ENCODE data around the gene SH3PXD2A.

Gene SH3PXD2A, protein sequence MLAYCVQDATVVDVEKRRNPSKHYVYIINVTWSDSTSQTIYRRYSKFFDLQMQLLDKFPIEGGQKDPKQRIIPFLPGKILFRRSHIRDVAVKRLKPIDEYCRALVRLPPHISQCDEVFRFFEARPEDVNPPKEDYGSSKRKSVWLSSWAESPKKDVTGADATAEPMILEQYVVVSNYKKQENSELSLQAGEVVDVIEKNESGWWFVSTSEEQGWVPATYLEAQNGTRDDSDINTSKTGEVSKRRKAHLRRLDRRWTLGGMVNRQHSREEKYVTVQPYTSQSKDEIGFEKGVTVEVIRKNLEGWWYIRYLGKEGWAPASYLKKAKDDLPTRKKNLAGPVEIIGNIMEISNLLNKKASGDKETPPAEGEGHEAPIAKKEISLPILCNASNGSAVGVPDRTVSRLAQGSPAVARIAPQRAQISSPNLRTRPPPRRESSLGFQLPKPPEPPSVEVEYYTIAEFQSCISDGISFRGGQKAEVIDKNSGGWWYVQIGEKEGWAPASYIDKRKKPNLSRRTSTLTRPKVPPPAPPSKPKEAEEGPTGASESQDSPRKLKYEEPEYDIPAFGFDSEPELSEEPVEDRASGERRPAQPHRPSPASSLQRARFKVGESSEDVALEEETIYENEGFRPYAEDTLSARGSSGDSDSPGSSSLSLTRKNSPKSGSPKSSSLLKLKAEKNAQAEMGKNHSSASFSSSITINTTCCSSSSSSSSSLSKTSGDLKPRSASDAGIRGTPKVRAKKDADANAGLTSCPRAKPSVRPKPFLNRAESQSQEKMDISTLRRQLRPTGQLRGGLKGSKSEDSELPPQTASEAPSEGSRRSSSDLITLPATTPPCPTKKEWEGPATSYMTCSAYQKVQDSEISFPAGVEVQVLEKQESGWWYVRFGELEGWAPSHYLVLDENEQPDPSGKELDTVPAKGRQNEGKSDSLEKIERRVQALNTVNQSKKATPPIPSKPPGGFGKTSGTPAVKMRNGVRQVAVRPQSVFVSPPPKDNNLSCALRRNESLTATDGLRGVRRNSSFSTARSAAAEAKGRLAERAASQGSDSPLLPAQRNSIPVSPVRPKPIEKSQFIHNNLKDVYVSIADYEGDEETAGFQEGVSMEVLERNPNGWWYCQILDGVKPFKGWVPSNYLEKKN

DNA sequence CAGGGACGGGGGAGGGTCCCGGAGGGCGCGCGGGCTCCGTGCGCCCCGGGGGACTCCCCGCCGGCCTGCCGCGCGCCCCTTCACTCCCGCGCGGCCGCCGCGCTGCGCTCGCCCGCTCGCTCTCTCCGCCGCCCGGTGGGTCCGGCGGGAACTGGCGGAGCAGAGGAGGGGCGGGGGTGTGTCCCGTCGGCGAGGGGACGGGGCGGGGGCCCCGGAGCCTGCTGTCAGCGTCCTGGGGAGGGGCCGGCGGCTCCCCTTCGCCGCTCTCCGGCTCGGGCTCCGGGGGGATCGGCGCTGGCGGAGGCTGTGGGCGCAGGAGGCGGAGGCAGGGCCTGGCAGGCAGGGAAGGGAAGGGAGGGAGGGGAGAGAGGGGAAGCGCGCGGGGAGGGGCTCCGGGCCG lies at the start of gene SH3PXD2A:
SH3PXD2A (minus strand) TSS at position 153 of the 400 bp plus-strand sequence. CDS start 310 bp downstream, outside the sequence.
- peak in 1 of 2 experiments; percentile 13 for DNase-seq

DNA sequence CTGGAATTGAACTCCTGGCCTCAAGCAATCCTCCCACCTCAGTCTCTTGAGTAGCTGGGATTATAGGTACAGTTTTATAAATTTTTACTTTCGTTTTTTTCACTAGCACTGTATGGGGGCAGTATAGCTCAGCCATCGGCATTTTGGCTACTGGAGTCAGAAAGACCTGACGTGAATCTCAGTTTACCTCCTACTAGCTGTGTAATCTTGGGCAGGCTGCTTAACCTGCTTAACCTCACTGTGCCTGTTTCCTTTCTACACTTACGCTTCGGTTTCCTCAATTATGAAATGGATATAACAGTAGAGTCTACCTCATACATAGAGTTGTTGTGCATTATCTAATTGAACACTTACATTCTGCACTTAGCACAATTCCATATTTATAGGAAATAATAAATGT lies 45.9 kb upstream of the SH3PXD2A start:
- DNase-seq: no peak

DNA sequence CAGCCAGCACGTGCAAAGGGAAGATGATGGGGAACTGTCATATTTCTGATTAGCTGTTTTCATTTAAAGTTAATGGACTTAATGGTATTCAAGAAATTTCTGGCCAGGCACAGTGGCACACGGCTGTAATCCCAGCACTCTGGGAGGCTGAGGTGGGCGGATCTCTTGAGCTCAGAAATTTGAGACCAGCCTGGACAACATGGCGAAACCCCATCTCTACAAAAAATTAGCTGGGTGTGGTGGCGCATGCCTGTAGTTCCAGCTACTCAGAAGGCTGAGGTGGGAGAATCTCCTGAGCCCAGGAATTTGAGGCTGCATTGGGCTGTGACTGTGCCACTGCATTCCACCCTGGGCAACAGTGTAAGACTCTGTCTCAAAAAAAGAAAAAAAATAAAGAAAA lies 43.9 kb upstream of the SH3PXD2A start:
- no peak for DNase-seq

DNA sequence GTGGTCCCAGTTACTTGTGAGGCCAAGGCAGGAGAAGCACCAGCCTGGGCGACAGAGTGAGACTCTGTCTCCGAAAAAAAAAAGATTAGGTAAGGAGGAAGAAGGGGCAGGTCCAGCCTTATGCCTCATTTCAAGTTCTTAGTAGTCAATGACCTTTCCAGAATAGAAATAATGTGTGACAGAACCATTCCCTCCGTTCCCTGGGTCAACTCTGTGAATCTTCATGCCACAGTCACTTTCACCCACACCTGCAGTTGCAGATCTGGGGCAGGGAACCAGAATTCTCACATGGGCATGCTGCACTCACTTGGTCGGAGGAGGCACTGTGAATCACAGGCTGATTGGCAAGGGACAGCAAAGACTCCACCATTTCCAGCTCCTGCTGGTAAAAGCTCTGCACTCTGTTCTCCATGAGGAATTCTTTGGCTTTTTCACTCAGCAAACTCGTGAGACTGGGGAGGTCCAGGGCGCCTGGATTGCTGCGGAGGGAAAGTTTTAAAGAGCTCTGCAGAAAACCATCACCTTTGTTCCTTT lies 41.9 kb upstream of the SH3PXD2A start:
- DNase-seq: no peak

DNA sequence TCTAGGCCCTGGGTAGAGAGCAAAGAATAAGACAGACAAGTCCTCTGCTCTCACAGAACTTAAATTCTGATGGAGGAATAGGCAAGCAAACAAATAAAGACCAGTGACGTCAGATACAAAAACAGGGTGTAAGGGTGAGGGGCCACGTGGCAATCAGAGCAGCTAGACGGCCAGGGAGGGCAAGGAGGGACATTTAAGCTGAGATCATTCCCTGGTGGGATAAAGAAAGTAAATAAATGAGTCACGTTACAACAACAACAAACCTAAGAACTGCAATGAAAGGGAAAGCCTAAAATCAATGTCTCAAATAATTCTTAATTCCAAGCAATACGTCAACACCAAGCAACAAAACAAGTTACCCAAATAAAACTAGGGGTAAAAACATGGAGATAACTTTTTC lies 40.8 kb upstream of the SH3PXD2A start:
- no peak for DNase-seq

DNA sequence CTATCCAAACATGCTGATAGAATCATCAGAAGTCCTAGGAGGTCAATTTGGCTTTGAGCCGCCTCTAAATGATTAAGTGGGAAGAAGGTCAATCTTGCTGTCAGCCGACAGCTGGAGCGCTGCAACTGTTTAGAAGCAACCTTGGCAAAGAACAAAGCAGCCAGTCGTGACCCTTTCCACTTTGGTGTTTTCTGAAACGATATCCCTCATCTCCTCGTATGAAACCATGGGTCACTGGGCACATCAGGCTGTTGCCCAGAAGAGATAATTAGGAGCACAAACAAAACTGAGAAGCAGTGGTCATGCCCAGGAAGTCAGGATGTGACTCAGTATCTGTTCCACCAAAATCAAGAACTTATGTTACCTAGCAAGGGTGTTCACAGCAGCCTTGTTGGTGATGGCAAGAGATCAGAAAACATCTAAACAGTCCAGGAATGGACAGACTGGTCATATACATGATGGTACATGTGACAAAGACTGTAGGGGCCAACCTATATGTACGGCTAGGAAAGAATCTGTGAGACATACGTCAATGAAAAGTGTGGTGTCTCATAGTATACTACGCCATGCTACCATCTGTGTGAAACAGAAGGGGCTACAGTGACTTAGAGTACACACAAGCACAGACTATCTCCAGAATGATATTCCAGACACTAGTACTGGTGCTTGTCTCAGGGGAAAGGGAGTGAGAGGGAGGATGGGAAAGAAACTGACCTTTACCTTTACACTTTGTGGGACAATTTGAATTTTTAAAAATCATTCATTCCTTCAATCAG lies 40.2 kb upstream of the SH3PXD2A start:
- no peak for DNase-seq

DNA sequence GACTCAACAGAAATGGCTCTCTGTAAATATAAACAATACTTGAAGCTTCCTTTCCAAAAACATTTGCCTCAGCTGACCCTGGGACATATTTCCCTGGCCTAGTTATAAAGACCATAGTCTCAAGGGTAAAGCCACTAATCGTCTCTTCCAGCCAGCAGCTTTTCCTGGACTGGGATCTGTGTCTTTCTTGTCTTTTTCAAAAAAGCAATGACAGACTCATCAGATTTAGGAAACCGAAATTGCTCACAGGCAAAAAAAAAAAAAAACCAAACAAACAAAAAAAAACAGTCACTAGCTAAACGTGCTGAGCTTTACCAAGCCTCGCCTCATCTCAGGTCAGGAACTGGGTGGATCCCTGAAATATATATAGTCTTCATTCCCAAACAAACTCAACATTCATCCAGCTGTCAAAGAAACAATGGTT lies 39.1 kb upstream of the SH3PXD2A start:
- no peak for DNase-seq

DNA sequence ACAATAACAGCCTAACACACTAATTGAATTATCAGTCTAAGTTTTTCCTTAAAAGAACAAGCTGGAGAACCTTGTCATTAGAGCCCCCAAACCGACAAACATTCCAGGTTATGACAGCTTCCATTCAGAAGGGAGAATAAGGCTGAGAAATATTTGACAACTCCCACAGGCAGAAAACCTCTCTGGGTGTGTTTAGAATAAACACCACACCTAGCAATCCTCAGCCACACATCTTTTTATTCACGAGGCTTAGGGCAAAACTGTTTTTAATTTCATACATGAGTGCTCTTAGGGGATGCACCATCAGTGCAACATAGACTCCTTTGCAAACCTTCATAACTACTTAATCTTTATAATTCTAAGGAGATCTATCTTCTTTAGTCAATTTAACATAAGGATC lies 38.4 kb upstream of the SH3PXD2A start:
- DNase-seq: no peak

DNA sequence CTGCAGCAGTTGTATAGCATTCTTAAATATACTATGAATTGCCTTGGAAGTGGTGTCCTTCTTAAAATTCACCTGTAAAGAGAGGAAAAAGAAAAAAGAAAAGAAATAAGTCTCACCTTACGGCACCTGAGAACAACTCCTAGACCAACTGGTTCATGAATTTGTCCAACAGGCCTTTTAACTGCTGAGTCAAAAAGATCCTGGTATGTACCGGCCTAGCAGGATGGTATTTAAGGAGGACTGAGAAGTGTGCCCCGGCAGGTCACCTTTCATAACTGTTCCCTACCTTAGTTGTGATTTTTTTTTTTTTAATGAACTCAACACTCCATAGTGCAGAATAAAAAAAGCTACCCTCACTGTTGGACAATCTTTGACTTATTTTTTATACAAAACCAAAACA lies 36.8 kb upstream of the SH3PXD2A start:
- no peak for DNase-seq

DNA sequence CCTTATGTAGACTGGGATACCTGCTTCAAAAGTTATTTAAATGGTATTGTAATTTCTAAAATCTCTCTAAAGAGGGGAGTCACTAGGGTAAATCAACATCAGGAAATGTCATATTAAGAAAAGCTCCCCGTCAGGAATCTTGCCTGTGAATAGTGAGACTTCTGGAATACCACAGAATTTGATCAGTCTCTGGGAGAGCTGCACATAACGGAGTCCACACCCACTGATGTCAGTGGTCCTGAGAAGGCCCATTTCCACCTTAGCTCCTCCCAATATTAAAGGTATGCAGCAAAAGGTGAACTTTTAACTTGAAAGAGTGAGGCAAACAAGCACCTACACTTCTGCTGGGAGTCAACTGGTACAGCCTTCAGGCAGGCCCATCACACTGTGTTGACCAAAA lies 35.3 kb upstream of the SH3PXD2A start:
- no peak for DNase-seq

DNA sequence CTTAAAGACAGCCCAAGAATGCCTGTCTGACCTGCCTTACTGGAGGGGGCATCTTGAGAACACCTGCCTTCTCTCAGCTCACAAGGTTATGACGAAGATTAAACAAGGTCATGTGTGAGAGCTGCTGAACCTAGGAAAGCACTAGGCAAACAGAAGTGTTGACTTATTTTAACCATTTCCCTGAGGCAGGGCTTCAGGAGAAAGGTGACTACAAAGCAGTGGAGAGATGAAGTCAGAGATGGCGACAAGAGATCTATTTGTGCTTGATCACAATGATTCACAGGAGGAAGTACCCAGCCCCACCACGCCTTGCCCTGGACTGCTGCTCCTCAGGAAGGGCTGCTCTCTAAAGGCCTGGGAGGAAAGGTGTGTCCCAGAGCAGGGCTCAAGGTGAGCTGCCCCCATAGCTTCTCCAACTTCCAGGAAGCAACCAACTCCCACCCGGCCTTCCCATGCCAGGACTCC lies 34.9 kb upstream of the SH3PXD2A start:
- no peak for DNase-seq

DNA sequence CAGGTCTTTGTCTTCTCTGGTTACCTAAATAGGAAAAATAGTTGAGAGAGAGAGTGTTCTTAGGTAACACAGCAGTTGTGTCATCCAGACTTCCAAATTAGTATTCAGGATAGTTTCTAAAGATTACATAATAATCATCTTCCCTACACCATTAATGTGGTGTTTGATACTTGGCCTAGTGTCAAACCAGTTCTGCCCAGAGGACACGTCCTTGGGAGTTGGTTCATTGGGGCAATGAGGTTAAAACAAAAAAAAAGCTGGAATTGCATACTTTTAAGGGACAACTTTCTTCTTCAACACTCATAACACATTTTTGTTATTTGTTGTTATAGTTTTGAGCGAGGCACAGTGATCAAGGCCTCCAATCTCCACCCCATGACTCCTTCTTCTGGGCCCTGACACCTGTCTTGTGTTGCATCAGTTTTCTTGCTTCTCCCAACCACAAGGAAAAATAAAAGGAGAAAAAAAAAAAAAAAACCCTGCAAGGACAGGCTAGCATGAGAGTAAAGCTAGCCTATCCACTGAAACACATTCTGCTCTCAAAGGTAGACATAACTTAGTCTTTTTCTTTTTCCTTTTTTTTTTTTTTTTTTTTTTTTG lies 33.8 kb upstream of the SH3PXD2A start:
- no peak for DNase-seq

DNA sequence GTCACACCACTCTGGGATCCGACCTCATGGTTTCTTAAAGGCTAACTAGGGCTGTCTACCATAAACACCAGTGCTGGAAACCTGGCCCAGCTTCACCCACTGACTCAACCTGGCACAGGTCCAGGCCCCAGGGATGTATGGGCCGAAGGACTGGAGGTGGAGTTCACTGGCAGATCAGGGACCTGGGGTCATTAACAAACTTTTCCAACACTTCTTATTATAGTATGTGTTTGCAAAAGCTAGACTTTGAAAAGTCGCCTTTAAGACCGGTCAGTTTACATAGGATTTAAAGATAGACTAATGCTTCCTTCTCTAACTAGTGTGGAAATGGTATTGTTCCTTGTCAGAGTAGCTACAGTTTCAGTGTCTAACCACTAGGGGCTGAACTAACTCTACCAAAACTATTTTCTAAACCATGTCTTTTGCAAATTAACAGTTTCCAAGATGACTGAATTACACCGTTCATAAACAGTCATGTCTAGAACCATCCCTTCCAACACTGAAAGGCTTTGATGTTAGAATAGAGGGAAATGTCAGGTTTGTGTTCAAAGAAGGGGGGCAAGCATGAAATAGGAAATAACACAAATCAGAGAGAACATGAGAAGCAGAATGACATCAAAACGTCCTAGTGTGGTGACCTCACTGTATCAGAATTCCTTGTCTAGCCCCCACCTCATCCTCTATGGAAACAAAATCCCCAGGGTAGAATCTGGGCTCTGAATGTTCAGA lies 32.9 kb upstream of the SH3PXD2A start:
- no peak for DNase-seq

DNA sequence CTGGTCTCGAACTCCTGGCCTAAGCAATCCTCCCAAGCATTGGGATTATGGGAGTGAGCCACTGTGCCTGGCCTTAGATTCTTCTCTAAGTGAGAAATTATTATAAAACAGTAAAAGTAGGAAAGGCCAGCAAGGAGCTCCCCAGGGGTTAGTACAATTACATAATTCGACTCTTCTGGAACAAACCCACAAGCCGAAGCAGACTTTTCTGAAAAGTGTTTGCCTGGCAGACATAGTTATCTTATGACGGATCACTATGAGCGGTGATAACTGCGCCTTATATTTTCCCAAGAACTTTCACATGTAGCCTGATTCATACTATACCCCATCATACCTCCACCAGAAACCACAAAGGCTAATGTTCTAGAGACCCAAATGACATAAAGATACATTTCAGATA lies 30.2 kb upstream of the SH3PXD2A start:
- no peak for DNase-seq

DNA sequence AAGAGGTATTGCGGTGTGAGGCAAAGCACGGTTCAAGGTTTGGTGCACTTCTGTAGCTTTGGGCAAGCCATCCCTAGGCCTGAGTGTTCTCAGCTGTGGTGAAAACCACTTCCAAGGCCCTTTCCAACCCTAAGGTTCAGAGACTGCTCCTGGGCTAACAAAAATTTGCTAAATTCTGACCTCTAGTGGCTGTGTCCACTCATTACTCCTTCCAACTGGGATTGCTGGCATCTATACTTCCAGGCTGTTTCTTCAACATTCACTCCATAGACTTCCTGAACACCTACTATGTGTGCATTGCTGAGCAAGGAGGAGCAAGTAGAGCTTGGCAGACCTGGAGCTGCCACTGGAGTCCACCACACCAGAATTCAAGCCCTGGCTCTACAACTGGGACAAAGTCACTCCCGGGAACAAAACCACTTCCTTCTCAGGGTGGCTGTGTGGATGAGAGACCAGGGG lies 29.3 kb upstream of the SH3PXD2A start:
- no peak for DNase-seq

DNA sequence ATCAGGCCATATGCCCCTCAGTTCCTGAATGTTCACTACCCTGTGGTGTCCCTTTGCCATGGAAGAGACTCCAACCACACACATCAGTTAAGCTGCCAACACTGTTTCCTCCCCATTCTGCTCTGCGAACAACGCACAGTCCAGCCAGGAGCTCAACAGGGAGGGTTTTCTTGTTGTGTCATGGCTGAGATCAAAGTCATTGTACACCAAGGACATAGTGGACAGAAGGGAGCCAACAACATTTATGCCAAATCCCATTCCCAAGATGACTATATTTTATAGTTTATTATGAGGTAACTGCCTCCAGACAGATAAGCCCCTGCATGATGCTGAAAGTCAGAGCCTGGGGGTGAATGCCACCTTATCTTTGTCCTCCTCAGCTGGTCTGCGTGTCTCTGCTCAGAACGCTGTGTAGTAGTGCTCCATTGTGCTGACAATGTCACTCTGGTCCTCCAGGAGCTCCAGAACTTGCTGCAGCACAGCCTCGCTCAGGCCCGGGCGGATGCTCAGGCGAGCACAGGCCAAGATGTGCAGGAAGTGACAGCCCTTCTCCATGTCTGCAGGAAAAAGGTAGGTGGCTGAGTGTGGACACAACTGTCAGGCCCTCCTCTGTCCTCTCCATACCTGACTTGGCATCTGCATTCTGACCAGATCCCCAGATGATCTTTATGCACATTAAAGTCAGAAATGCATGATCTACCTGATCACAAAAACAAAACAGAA lies 27.1 kb upstream of the SH3PXD2A start:
- DNase-seq: no peak

DNA sequence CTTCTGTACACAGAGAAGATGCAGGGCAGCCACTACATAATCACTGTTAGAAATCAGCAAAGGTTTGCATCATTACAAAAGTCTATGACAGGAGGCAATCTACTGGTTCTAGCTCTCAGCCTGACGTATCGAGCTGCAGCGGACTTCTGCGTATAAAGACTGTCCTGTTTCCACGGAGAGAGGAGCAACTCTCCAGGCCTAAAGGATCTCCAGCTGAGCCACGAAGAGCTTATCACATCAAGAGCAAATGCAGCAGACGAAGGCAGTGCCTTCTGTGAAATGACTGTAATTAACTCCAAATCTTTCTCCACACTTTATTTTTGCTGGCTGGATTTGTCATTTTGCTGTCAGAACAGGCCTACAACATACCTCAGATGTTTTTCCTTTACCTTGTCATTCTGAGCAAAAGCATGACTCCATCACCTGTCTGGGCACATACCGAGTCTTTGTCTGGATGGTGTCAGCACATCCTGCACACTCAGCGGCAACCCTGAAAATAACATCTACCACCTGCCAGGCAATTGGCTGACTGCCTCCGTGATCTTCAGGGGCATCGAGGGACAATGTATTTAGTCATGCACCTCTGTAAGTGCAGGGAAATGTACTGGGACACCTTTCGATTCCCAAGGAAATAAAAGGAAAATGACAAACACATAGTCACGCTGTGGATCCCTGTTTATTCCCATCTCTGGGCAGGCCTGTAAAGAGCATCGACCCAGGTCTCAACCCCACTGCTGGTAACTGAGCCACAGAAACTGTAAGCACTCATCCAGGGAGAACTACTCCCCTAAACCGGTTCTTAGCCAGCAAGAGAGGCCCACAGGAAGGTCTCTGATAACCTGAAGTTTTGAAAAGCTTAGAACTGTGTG lies 26.3 kb upstream of the SH3PXD2A start:
- no peak for DNase-seq

DNA sequence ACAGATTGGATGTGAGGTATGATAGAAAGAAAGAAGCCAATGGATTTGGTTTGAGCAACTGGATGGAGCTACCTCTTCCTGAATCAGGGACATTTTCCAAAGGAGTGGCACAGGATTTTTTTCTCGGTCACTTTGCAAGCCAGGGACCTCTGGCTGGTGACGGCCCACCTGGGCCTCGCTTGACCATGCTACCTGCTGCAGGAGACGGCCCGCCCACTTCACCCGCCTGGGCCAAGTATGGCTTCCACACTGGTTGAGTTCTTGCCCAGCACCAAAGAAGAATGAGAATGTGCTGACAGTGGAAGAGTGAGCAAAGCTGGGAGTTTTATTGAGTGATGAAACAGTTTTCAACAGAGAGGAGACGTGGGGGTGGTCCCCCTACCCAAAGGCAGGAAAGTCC lies 24.5 kb upstream of the SH3PXD2A start:
- no peak for DNase-seq

DNA sequence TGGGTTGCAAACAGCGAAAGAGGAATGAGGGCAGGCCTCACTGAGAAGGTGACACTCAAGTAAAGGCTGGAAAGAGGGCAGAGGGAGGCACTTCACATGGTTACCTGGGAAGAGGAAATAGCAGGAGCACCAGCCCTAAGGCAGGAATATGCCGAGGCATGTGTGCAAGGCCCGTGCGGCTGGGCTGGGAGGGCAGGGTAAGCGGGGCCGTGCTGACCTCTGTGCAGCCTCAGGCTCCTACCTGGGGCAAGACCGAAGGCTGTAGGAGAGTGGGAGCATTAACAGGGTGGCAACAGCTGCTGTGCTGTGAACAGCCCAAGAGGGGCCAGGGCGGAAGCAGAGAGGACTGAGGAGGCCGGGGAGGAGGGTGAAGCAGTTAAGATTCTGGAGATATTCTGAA lies 24.0 kb upstream of the SH3PXD2A start:
- no peak for DNase-seq

Data from stimulated activated CD4-positive, alpha-beta T cell treated with anti-CD3 and anti-CD28 coated beads, Interleukin-4, amount 100 ng/mL, for 4 hours (primary cell).